ENCODE results near the gene GLIS1. TPM values are rescaled to one million over a fixed set of nuclear protein-coding genes. Genes with fewer than 3 reads are reported as not detected.

Gene GLIS1
- total RNA-seq, 1 experiment from 2014 or later = 0.28 TPM

DNA sequence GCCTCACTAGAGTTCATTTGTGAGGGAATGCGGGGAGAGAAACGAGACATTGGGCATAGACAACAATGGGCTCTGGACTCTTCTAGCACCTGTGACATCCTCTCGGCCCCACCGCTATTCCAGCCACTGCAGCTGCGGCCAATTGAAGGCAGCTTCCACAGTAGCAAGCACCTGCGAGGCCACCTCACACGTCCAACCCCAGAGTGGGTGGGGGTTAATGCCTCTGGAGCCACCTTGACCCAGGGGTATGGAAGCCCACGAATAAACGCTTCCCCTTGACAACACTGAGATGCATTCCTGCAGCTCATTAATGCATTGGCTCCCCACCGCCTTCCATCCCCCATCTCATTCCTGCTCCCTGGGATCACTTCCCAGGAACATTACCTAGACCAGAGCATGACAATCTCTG is 104.4 kb downstream of the GLIS1 start:
- Histone ChIP-seq H3K4ac (ENCODE audit: low read depth, low read length) (no peak overlapping the region), H3K9ac (ENCODE audit: extremely low read depth, insufficient read length, low read length) (no peak overlapping the region), H3K79me2 (ENCODE audit: insufficient read depth, low read length) (no peaks in the 10 kb centered on the region), H3K14ac (ENCODE audit: insufficient read depth, low read length) (no peak overlapping the region), H3K18ac (ENCODE audit: insufficient read length, low read depth, low read length) (no peak overlapping the region), H2BK5ac (ENCODE audit: insufficient read length, low read length) (no peak overlapping the region), H3K4me1 (ENCODE audit: insufficient read depth, low read length) (no peaks in the 10 kb centered on the region; the same call in 1 of the 2 replicates), H3K27ac (ENCODE audit: insufficient read length, low read depth, low read length) (no peak overlapping the region), H2BK15ac (ENCODE audit: low read depth, low read length) (no peak overlapping the region), H3K27me3 (ENCODE audit: insufficient read depth, low read length) (no peaks in the 10 kb centered on the region; the same call in 1 of the 2 replicates), H3K79me1 (ENCODE audit: insufficient read depth, low read depth, low read length, poor library complexity, severe bottlenecking) (no peaks in the 10 kb centered on the region), H4K20me1 (ENCODE audit: control insufficient read depth, insufficient read depth, insufficient read length) (no peaks in the 10 kb centered on the region), H2BK20ac (ENCODE audit: low read depth, low read length, poor library complexity, severe bottlenecking) (no peak overlapping the region), H3K56ac (ENCODE audit: insufficient read length, low read depth, low read length) (no peak overlapping the region), H4K91ac (ENCODE audit: insufficient read length, low read depth, low read length) (no peak overlapping the region), H4K8ac (replicated peaks; ENCODE audit: insufficient read length, low read depth, low read length) (no peak overlapping the region), H2BK12ac (ENCODE audit: insufficient read length, low read depth, low read length) (no peak overlapping the region), H2BK120ac (ENCODE audit: low read depth, low read length, poor library complexity, severe bottlenecking) (no peak overlapping the region), H3K4me2 (ENCODE audit: insufficient read depth, insufficient read length, low read length) (no peak overlapping the region), H2AK5ac (ENCODE audit: insufficient read length, low read length) (no peak overlapping the region), H3K23me2 (ENCODE audit: insufficient read length, low read depth, low read length, poor library complexity, severe bottlenecking) (peaks cover 2% of the 10 kb centered on the region), H3K23ac (ENCODE audit: insufficient read length, low read depth, low read length) (no peak overlapping the region), H3T11ph (ENCODE audit: low read length) (no peak overlapping the region), H4K5ac (ENCODE audit: insufficient read length, low read depth, low read length) (no peak overlapping the region), H2AFZ (ENCODE audit: low read length) (no peak overlapping the region), H3K9me3 (ENCODE audit: control insufficient read depth, low read depth, low read length) (no peaks in the 10 kb centered on the region)
- H3K4me1 Mint-ChIP-seq = peaks cover 0 to 2% of the 10 kb centered on the region in 2 experiments; a peak in 1 of 4 replicates
- peak; percentile 45 for DNase-seq
- H3K9me3 Mint-ChIP-seq = no peaks in the 10 kb centered on the region
- no peak overlapping the region for H3K27ac Mint-ChIP-seq
- WGBS (ENCODE audit: extremely low coverage, insufficient read length, low lambda C conversion rate) = no CpG with 5 or more reads among the region's 10 CpGs
- peaks cover 1% of the 10 kb centered on the region for H3K27me3 Mint-ChIP-seq (ENCODE audit: low read depth)
- TF ChIP-seq, protein P1, sequence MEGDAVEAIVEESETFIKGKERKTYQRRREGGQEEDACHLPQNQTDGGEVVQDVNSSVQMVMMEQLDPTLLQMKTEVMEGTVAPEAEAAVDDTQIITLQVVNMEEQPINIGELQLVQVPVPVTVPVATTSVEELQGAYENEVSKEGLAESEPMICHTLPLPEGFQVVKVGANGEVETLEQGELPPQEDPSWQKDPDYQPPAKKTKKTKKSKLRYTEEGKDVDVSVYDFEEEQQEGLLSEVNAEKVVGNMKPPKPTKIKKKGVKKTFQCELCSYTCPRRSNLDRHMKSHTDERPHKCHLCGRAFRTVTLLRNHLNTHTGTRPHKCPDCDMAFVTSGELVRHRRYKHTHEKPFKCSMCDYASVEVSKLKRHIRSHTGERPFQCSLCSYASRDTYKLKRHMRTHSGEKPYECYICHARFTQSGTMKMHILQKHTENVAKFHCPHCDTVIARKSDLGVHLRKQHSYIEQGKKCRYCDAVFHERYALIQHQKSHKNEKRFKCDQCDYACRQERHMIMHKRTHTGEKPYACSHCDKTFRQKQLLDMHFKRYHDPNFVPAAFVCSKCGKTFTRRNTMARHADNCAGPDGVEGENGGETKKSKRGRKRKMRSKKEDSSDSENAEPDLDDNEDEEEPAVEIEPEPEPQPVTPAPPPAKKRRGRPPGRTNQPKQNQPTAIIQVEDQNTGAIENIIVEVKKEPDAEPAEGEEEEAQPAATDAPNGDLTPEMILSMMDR (conservative IDR thresholded peaks at IDR 0.05) = no peak
- H3K36me3 Mint-ChIP-seq (ENCODE audit: insufficient read depth in 1 of 3, low read depth in 3 of 3) = no peaks in the 10 kb centered on the region; a peak in 1 of 7 replicates
- no peak overlapping the region for H3K4me3 Mint-ChIP-seq
